TTC549 (cell line): Measurements from ENCODE around the gene EFCAB6.

ENCODE experiments used
- FAIRE-seq: peaks from 2 replicates; lab custom pipeline; 2012; peaks lifted over from hg19 to GRCh38; lab: Jason Lieb, UNC

EFCAB6 gene

DNA sequence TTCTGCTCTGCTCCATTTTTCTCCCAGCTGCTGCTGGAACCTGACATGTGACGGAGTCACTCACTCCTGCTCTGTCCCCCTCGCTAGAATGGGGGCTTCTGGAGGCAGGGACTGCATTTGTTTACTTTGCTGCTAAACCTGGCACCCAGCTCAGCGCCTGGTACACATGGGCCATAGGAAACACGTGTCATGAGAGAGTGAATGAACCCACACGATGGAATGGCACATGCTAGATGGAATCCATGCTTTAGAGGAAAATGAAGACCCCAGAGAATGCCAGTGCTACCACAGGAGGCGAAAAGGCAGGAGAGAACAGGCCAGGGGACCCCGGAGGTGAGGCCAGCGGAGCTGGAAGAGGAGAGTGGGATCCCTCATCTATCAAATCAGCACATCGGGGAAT lies 239.4 kb downstream of the EFCAB6 start:
- FAIRE-seq = no peak

DNA sequence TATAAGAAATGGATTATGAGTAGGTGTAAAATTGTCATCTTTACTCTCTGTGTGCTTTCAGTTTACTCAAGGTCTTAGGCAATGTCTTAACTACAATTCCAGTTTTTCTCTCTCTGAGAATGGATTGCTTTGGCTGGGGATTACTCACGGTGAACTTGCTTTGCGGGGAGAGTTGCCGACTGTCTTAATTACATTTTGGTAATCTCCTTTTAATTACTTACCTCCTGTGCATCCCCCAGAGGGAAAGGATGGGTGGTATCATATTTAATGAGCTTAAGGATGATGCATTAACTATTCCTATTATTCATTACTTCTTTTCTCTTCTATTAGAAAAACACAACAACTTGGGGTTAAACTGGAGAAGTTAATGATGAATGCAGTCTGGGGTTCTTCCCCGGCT lies 240.9 kb downstream of the EFCAB6 start:
- FAIRE-seq = no peak

DNA sequence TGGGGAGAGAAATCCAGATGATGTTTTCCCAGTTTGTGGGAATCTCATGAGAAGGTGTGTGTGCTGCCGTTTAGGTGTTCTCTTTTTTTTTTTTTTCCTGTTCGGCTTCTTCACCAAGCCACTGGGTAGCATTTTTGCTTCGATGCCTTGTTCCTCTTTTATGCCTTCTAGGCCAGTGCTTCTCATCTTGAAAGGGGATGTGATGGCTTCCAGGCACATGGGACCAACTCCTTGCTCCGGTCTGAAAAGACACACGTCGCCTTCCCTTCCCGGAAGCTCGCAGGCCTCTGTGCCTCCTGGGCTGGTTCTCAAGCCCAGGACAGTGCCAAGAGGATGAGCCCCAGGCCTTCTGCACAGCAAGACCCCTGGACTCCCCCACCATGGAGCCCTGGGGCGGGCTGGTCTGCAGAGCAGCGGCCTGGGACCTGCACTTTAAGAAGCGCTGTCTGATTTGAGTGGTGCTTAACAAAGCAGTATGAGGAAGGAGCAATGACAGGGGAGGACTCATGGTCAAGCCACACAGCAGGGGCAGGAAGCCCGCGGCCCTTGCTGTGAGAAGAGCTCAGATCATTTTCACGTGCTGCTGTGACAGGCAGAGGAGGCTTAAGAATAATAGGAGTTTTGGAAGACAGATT lies 241.5 kb downstream of the EFCAB6 start:
- no peak for FAIRE-seq

DNA sequence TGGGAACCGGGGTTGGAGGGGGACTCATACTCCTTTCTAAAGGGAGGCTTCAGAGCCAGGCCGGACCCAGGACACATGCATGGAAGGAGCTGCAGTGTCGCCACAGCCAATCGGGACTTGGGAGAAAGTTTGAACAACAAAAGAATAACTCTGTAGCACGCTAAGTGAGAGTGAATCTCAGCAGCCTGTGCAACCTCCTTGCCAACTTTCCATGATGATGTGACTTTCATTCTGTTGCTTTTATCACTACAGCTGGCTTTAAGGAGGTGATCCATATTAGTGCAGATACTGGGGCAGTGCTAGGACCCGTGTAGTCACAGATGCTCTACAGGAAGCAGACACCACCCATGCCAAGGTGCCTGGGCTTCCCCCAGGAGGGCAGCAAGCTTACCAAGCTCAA lies 243.0 kb downstream of the EFCAB6 start:
- FAIRE-seq = no peak

DNA sequence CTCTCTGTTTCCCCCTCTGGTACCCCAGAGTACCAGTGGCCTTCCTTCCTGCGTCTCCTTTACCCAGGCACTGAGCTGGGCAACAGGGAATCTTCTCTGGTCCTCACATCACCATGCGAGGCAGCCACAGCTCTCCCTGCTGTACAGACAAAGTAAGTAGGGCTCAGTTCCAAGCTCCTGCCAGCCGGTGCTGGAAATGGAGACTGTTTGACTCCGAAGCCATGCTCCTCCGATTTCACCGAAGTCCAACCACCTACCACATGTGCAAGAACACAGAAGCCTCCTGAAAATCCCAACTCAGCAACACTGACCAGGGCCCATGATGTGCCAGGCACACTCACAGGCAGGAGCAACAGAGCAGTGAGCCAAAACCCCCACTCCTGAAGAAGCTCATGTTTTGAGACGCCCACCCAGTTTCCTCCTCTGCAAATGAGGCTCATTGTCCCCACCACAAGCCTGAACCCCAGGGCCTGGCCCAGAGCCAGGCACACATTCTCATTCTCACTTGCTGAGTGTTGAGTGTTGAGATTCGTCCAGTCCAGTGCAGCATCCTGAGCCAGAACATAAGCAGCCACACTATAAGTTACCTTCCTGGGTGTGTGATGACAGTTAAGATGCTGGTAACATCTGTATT lies 244.3 kb downstream of the EFCAB6 start:
- FAIRE-seq = no peak

DNA sequence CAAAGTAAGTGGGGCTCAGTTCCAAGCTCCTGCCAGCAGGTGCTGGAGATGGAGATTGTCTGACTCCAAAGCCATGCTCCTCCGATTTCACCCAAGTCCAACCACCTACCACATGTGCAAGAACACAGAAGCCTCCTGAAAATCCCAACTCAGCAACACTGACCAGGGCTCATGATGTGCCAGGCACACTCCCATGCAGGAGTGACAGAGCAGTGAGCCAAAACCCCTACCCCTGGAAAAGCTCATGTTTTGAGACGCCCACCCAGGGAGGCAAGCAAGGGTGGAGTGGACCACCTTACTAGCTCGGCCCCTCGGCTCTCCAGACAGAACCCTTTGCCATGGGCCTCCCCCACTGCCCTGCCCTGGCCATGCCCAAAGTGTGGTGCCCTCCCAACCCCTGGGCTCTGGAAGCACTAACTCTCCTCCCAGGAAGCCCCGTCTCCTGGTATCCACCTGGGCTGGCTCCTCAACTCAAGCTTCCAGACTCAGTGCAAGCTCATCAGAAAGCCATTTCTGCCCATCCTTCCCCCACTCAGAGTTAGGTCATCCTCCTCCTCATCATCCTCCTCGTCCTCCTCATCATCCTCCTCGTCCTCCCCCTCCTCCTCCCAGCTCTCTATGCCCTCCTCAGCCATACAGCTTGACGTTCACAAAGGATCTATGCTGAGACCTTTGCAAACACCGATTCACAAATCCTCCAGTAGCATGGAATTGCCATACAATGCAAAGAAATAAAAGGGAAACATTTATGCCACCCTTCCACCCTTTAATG lies 245.4 kb downstream of the EFCAB6 start:
- FAIRE-seq = no peak

DNA sequence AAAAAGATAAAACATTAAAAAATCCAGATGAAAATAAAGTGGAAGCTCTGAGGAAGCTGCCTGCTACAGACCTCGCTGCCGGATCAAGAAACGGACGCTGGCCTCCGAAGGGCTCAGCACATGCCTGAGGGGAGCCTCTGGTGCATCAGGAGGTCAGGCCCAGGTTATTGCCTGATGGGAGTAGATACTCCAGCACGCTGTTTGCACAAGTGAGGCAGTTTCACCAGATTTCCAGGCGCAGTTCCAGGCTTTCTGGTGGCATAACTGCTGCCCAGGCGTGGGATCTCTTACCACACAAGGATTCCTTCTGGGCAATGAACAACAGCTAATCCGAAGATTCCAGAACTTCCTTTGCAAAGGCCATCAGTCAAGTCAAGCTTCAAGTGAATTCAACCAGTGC lies 246.1 kb downstream of the EFCAB6 start:
- FAIRE-seq = no peak

DNA sequence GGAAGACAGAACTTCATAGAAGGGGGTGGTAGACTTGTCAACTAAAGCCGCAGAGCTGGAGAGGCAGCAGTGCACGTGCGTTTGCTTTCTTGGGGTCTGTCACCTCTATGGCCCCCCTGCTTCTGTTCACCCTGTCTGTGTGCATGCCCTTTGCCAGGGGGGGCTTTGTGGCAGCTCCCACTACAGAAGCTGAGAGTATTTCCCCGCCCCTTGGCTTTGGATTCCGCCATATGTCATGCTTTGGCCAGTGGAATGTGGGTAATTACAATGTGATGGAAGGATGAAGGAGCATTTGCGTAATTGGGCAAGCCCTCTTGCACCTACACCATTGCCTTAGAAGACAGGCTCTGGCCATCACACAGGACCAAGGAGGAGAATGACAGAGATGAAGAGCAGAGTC lies 247.2 kb downstream of the EFCAB6 start:
- FAIRE-seq = no peak

DNA sequence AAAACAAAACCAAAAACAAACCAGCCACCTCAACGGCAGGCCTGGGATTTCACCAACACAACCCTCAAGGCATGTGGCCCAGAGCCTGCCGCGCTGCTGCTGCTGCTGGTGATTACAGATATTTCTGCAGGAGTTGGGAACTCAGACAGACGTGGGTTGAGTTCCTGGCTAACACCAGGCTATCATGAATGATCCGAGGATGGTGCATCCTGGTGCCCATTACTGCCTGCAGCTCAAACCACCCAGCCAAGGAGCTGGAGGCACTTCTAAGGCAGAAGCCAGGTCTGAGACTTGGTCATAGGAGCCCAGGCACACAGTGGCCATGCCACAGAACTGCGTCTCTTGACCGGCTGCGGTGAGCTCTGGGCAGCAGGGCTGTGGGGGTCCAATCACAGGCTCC lies 248.5 kb downstream of the EFCAB6 start:
- no peak for FAIRE-seq

DNA sequence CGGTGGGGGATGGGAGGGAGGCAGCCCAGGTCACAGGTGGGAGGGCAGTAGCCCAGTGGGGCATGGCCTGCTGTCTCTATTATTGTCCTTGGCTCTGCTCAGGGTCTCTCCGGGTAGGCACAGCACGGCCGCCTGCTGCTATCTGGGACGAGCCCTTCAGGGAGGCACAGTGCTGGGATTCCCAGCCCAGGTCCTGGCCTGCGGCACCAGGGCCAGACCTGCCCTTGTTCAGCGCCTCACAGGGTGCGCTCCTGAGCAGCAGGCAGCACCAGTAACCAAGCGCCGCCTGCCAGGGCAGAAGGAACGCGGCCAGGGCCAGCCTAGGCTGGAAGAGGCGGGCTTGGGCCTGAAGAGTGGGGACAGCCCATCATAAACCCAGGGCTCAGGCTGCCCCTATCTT lies 249.3 kb downstream of the EFCAB6 start:
- FAIRE-seq = no peak

DNA sequence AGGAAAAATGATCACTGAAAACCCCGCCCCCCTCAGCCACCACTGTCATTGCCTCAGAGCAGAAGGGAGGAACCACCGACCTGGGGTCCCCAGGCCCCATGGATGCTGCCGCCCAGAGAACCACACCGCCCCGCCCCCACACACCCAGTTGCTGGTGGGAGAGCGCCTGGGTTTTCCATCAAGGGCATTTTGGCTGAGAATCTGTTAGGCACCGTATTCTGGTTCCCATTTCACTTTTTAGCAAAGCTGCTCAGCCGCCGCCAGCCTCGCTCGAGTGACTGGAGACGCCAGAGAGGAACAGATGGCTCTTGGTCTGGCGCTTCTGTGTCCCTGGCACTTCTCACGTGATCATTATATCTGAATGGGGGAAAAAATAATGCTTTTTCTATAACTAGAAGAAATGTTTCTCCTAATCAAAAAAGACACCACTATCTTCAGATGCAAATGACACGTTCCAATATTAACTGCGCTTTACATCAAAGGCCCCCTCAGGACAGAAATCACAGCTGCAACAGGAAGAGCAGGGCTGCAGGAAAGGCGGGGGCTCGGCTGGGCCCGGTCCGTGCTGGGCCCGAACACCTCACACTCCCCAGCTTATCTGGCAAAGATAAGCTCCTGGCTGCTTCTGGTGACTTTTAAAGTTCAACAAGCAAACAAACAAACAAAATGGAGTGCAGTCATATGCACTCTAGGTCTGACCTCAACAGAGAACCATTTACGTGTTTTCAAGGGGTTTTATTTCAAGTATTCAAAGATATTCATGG lies 250.5 kb downstream of the EFCAB6 start:
- no peak for FAIRE-seq

DNA sequence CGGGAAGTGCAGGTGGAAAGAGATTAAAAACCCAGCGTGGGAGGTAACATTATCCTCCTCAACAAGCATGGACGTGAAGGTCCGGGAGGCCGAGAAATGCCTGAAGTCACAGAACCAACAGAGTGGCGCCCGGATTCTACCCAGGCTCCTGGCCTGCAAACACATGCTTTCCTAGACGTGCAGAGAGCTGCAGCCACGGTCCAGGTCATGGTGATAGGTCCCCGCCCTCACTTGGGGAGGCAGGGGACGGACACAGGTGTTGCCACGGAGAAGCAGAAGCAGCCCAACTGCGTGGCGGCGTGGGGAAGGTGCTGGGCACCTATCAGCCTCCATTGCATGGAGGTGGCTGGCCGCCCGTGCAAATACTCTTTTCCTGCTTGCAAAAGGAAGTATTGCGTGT lies 251.5 kb downstream of the EFCAB6 start:
- no peak for FAIRE-seq

DNA sequence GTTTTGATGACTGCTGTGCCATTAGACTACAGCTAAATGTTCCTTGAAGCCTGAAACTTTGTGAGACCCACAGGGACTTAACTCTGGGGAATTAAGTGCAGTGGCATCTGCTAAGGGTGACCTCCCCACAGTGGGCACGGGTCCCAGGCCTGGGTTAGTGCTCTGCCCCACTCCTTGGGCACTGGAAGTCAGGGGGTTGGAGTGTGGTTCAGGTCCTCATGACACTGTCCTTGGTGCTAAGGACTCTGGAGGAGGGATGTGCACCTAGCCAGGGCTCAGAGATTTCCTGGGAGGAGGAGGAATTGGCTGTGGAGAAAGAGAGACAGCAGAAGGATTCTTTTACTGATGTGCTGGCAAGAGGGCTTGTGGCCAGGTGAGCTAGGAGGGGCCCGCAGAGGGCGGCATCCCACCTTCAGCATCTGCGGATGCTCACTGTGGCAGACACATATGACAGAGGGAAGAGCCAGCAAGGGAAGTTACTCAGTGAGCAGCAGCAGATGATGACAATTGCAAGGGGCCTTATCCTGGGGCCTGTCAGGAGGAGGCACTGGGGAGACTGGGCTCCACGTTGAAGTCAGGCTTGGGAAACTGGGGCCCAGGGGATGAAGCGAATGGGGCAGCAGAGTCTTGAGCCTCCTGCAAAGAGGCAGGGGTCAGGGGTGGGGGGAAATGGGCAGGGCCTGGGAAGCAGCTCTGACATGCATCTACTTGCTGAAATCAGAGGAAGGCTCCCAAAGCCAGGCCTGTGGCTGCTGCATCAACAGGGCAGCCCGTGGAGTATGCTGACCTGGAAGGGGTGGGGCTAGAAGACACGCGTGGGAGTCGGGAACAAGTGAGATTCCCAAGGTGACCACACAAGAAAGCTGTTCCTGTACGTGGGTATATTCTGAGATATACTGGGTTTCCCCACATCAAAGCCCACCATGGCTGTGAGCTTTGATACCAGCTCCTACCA lies 256.3 kb downstream of the EFCAB6 start:
- no peak for FAIRE-seq

DNA sequence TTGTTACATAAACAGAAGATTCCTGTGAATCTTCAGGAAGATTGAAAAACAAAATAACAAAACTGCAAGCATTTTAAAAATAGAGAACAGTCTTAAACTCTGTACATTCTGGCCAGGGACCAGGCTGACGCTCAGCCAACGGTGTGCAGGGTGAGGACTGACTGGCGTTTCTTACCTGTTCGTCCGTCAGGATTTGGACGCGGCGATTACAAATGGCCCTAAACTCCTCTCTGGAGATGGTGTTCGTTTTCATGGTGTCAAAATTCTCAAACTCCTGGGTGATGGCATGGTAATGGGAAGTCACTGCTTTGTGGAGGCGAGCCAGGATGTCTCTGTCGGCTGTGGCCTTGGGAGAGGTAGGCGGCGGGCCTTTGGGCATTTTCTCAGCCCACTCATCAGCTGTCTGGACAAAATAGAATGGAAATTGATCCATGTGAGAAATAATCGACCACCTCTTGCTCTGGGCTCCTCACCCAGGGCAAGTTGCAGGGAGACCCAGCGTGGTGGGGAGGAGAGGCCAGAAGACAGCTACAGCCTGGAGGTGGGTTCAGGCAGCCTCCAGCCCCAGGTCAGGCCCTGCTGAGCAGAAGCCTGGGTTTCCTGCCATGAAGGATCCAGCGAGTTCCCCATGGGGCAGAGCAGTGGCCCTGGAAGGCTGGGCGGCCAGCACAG lies 257.3 kb downstream of the EFCAB6 start:
- no peak for FAIRE-seq

DNA sequence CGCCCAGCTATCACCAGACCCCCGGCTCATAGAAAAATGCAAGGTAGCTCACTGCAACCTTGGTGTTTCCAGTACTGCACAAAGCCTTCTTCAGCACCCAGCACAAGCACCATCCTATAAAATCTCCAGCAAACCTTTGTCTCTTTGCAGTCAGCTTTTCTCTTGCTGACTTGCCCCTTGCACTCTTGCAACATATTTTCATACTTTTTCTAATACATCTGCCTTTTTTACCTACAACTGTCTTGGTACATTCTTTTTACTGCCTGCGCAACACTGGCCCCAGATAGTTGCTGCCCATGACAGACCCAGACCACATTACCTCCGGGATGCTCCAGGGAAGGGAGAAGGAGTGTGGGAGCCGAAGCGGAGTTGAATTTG lies 257.9 kb downstream of the EFCAB6 start:
- FAIRE-seq = no peak

DNA sequence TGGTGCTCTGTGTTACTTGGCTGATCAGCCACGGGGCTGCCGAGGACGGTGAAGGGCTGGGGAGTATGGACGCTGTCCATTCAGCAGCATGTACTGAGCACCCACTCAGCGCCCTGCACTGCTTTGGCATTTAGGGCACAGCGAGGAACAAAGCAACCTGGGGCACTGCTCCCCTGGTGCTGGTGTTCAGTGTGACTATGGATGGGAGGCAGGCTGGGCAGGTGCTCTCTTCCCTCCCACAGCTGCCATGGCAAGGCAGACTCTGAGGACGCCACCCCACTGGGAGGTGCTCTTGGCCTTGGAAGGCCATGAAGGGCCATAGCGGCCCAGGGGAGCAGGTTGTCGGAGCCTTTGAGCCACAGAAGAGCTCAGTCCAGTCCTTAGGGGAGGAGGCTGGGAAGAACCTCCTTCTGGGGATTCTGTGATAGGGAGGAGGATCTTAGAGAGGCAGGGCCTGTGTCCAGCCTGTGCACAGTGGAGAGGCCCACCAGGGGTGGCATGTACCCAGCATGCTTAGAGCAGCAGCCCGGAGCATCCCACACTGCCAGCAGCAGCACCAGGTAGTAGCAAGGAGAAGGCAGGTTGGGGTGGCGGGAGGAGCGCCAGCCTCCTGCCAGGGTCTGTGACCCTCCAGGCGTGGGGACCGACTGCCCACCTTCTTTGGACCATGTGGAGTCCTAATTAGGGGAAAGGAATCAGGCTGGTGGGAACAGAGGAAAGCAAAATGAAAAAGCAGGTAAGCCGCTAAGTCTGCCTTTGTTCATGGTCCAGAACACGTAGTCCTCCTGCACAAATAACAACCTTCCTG lies 258.4 kb downstream of the EFCAB6 start:
- FAIRE-seq = no peak

DNA sequence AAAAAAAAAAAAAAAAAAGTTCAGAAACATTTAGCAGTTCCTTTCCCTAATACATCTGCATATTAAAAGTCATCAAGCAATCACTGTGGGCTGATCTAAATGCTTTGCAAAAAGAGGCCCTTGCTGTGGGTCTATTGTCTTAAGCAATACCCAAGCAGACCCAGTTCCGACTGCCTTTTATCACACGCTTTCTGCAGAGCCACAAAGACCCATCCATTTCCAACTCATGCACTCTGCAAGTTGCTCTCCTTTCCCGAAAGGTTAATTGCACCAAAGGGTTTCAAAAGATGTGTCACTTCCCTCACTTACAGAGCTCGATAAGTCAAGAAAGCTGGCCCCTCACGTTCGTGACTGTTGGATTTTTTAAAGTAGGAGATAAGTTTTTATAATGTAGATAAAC lies 261.4 kb downstream of the EFCAB6 start:
- FAIRE-seq = no peak

DNA sequence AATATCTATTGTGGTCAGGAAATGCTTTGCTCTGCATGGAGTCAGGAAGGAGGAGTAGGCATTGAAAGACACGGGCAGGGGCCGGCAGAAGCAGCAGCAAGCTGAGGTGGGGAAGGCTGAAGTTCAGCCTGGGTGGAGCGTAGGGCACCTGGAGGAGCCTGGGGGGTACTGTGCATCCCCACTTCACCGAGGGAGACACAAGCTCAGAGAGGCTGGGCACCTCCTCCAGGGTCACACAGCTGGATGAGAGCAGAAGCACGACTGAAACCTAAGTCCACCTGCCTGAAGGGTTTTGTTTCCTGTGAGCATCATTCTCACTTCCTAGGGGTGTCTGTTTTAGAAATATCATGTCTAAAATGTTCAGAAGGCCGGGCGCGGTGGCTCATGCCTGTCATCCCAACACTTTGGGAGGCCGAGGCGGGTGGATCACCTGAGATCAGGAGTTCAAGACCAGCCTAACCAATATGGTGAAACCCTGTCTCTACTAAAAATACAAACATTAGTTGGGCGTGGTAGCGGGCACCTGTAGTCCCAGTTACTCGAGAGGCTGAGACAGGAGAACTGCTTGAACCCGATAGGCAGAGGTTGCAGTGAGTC lies 262.0 kb downstream of the EFCAB6 start:
- no peak for FAIRE-seq

DNA sequence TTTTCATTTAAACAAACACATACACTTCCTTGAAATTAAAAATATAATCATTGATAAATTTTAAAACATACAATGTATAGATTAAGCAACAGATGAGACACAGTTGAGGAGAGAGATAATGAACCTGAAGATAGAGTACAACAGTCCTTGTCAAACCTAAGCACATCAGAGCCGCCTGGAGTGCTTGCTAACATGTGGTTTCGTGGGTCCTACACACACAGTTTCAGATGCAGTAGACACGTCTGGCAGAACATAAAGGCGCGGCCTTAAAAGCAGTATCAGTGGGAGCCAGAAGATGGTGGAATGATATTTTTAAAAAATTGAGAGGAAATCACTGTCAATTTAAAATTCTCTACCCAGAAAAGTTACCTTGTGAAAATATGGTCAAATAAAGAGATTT lies 265.9 kb downstream of the EFCAB6 start:
- no peak for FAIRE-seq

DNA sequence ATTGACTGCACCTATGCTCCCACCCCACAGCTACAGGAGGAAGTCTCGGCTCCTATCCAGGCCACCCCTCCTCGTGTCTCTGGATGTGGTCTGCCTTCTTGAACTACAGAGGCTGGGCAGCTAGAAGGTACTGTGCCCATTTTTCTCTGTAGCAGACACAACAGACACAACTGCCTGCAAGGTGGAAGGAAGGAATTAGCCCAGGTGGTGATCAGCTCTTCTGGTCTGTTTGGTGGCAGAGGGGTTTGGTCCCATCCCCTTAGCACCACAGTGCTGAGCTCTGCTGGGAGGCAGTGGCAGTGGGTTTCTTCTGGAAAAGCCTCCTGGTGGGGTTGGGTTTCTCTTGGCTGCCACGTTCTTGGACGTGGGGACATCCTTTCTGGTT lies 267.8 kb downstream of the EFCAB6 start:
- FAIRE-seq = no peak
